PC-3 (cell line): ENCODE results near the gene ALKBH1.

Source experiments
- CTCF ChIP-seq: fragments of 300-600 bp; sonication (generic); conservative IDR thresholded peaks from 2 replicates; pipeline ENCODE4 v1.5.1; 2017; ENCODE audit warnings: antibody characterized with exemption, low read depth, mild to moderate bottlenecking, low read length
- EZH2 ChIP-seq: fragments of 300-600 bp; sonication (generic); IDR thresholded peaks from one replicate; pipeline ENCODE4 v1.6.1; 2017; ENCODE audit warnings: antibody characterized with exemption, mild to moderate bottlenecking, low read length; ENCODE audit not compliant: unreplicated experiment
- EZH2phosphoT487 ChIP-seq: fragments of 300-600 bp; sonication (generic); IDR thresholded peaks from 2 replicates; pipeline ENCODE4 v1.6.1; 2018; ENCODE audit warnings: mild to moderate bottlenecking, antibody characterized with exemption, low read length, borderline replicate concordance

DNA sequence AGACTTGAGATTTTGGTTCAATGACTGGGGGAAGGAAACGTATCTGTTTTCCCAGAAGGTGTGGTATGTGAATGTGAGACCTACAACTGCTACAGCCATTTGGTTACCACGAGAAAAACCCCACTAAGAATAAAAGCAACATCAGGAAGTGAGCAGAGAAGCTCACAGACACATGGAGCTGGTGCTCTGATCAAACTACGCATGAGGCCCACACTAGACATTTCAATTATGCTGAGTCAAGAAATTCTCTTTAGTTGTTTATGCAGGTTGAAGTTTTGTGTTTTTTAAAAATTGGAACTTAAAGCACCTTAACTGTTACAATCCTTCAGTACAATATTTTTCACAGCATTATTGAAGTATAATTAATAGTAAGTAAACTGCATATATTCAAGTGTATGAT lies 82.5 kb downstream of the ALKBH1 start:
- TF ChIP-seq CTCF (no peak), EZH2 (no peak), EZH2phosphoT487 (no peak)
